DMS53 treated with DMSO at 0.1 percent for 48 hours (cell line): ENCODE data around the gene DDX10.

Experiments
- DNase-seq: peaks from one replicate; lab custom pipeline; 2025; ENCODE audit not compliant: unreplicated experiment; lab: John Stamatoyannopoulos, UW

Gene DDX10

GRCh38 chr11:108897916-108898315, 233.0 kb downstream of the DDX10 start:
- DNase-seq, result no peak

DNA sequence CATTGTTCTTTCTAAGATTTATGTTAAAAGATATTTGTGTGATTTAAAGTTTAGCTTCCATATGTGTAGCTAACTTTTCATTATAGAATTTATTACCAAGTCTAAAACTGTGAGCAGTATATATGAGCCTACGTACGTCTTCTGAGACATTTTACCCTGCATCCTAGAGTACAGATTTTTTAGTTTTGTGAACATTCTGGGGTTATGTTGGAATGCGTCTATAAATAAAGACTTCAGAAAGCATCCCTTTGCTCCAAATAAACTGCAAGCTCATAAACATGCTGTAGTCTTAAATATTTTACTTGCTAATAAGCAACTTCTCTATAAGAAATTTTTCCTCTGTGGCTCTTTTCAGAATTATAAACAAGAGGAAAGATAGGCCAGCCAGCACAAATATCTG, 236.5 kb downstream of the DDX10 start:
- DNase-seq, result no peak

DNA sequence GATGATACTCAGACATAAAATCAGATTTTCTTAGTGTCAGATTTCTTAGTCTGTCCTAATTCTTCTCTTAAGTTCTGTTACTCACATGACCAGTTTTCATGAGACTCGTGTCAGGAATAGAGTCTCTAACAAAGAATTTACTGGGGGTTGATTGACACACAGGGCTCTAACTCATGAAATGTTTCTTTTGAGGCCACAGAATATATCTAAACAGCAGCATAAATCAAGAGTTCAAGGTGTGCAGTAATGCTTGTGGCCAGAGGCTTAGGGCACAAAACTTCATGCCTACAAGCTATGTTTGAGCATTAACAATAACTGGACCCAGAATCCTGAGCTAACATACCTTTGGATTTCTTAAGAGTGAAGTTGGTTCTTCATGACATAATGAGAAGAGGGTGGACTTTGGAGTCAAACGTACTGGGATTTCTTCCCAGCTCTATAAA, 237.2 kb downstream of the DDX10 start:
- DNase-seq, result no peak

DNA sequence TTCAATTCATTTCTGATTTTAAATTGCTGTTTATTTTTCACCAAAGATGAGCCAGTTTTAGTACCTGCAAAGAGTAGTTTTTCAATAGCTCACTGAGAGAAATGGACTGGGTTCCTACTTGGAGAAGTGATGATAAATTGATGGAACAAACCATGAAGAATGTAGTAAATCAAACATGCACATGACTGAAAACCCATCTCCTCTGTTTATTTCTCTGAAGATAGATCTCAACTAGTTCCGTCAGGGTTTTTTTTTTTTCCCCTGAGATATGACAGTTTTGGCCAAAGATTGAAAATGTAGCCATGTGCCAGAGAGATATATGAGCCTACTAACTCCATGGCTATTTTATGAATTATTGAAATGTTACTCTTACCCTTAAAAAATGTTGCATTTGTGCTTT, 239.6 kb downstream of the DDX10 start:
- no peak for DNase-seq

- no peak for DNase-seq
These were observed 241.5 kb downstream of the DDX10 start for GRCh38 chr11:108906329-108906728.

DNA sequence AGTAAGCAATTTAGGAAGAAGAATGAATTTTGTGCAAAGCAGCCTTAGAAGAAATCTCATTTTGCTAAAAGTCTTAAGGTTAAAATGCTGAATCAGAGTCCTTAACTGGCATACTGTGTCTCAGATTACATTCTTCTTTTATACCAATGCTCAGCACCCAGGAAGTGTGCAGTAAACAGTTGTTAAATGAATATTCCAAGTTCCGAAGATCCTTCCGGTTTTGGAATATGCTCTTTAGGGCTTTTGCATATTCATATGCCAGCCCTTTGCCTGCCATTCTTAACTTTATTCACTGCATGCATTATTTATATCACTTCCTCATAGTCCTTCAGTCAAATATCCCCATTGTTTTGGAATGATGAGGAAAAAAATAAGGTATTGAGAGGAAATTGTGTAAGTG, 242.0 kb downstream of the DDX10 start:
- no peak for DNase-seq

DNA sequence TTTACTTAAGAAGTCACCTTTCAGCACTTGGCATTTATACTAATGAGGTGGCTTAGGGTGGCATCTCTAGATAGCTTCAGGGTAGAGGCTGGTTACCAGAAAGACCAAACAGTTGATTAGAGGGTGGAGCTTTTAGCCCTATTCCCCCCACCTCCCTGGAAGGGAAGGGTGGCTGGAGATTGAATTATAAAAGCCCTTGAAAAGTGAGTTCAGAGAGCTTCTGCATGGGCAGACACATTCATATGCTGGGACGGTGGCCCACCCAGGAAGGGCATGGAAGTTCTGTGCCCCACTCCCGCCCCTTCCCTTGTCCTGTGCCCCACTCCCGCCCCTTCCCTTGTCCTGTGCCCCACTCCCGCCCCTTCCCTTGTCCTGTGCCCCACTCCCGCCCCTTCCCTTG, 244.2 kb downstream of the DDX10 start:
- no peak for DNase-seq

GRCh38 chr11:108909921-108910320, 245.1 kb downstream of the DDX10 start:
- no peak for DNase-seq

DNA sequence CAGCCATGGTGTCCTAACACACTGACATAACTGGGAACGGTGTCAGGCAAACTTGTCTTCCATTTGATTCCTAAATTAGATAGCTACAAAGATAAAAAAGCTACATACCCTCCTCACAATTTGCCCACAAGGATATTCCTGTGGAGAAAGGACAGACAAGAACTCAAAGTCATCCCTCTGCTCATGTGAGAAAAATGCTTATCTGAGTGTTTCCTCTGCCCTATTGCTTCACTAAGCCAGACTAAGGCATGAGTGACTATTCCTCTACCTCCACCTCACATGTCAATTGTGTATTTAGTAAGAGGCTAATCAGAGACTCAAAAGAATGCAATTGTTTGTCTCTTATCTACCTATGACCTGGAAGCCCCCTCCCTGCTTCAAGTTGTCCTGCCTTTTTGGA, 247.7 kb downstream of the DDX10 start:
- DNase-seq, result no peak

- DNase-seq, result no peak
These were observed 248.3 kb downstream of the DDX10 start for GRCh38 chr11:108913204-108913603.

DNA sequence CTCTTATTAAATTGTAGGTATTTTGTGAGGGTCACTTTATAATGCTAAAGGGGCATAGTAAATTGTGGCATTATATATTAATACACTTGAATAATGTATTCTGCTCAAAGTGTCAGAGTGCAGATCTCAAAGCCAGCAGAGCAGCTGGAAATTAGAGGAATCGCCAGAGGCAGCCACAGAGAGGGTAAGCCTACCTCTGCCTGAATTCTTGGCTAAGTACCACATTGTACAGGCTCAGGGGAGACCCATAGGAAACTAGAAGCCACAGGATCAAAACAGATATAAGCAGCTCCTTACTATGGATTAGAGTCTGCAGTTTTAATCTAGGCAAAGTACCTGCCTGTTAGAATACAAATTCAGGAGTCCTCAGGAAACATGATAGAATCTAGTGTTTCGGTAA, 249.3 kb downstream of the DDX10 start:
- DNase-seq, result no peak

DNA sequence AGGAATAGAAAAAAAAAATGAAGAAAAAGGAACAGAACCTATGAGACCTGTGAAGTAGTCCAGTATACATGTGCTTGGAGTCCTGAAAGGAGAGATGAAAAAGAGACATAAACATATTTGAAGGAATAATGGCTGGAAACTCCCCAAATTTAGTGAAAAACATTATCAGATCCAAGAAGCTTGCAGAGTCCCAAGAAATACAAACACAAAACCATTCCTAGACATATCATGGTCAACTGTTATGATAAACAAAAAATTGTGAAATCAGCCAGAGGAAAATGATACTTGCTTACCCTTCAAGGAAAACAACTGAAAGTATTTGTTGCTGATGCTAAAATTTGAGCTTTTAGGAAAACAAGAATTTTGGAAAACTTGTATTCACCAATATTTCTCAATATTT, 250.1 kb downstream of the DDX10 start:
- no peak for DNase-seq

DNA sequence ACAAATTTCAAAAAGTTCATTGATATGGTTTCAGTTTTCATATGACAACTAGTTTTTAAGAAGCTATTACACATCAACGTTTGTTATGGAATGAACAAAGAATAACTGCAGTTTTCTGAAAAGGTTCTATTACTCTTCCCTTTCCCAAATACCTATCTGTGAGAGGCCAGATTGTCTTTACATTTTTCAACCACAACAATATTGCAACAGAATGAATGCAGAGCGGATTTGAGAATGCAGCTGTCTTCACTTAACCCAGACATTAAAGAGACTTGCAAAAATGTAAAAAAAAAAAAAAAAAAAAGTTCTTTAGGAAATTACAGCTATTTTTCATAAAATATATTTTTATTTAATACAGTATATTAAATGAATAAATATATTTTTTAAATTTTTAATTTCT, 250.8 kb downstream of the DDX10 start:
- no peak for DNase-seq

- no peak for DNase-seq
These were observed 251.4 kb downstream of the DDX10 start for GRCh38 chr11:108916290-108916689.

DNA sequence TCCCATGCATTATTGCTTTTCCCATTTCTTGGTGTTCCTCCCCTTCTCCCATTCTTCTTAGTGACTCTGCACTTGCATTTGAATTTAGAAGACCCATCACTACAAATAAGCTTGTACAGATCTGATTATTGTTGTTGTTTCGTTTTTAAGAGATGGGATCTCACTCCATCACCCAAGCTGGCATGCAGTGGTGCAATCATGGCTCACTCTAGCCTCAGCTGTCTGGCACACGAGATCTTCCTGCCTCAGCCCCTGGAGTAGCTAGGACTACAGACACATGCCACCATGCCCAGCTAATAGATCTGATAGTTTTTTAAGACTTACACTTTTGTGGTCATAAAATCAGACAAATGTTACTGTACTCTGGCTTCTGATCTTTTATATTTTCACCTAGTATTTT, 252.1 kb downstream of the DDX10 start:
- no peak for DNase-seq

- DNase-seq, result no peak
These were observed 256.3 kb downstream of the DDX10 start for GRCh38 chr11:108921211-108921610.

GRCh38 chr11:108922241-108922640, 257.4 kb downstream of the DDX10 start:
- no peak for DNase-seq

- DNase-seq, result no peak
These were observed 258.5 kb downstream of the DDX10 start for GRCh38 chr11:108923413-108923812.

DNA sequence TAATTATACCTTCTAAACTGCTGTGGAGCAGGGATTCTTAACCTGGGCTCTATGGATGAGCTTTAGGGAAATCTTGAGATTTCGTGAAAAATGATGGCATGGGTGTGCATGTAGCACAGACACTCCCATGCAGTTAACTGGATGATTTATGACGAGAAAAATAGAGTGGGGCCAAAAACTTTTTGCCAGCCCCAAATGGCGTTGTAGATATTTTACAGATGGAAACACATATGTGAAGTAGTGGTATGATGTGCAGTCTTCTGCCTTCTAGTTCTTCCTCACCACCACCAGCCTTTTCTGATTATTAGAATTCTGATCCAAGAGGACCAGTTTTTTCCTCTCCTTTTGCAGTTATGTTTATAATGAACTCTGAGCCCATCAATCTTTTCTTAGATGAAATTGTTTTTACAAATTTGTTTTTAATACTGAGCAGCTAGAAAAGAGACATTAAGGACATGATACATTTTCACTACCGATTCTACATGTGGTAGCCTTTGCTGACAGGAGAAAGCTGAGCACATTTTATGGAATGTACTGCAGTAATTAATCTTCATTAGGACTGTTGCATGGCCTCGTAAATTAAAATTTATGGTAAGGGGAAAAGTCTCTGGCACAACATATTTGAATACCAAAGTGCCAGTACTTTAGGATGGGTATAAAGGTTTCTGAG, 261.4 kb downstream of the DDX10 start:
- DNase-seq, result no peak

- no peak for DNase-seq
These were observed 262.1 kb downstream of the DDX10 start for GRCh38 chr11:108926841-108927577.

- DNase-seq, result no peak
These were observed 263.1 kb downstream of the DDX10 start for GRCh38 chr11:108927791-108928545.

DNA sequence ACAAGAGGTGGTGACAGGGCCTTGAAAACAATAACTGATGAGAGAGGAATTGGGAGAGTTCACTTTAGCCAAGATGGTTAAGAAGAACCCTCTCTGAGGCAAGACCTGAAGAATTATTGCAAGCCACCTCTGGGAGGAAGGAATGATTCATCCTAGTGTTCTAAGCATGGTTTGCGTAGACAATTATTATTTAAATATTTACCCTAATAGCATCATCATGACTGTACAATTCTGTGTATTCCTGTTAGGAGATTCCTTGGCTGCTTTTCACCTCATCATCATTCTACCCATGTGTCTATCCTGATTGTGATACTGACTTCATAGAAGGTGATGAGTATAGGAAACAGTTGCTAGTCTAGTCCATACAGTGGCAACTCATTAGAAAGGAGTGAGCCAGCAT, 264.4 kb downstream of the DDX10 start:
- peak; percentile 49 for DNase-seq
